Islet of Langerhans (tissue), 1 donor: ENCODE results near the gene BACH1.
"Not testable (repeated sequence)": the region's sequence is repeated elsewhere in the genome, so short reads cannot be mapped to it uniquely, and the experiment has no call there.

Experiments
- FAIRE-seq: peaks from one replicate; lab custom pipeline; 2011; peaks lifted over from hg19 to GRCh38; lab: Jason Lieb, UNC

The BACH1 gene

DNA sequence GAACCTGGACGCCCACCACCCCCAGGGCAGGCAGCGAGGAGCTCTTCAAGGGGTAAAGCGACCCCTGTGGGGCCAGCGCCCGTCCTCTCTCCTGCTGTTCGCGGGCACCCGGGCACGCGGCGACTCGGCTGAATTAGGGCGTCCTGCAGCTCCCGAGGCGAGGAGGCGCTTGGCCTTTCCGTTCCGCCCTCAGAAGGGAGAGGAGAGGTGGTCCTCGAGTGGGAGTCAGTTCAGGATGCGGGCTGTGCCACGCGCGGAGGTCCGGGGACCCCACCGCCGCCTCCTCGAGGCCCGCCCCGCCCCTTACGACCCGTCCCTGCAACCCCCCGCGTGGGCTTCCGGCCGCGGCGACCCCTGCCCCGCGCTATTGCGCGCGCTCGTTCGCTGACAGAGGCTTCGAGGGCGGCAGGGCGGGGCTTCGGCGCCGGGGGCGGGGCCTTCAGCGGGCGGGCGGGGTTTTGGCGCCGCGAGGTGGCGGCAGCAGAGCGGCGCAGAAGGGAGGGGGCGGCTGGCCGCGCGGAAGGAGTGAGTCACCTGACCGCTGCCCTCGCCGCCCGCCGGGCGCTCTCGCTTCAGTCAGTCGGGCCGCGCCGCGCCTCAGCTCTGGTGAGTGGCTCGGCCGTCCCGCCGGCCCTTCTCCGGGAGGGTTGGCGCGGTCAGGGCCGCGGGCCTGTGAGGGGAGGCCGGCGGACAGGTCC lies at the start of gene BACH1:
TSS of gene BACH1 (plus strand) at position 575 of the 698 bp plus-strand sequence. CDS start 22,359 bp downstream, outside the sequence.
- FAIRE-seq, result no peak

- not testable (repeated sequence) for FAIRE-seq
Measured at GRCh38 chr21:29249289-29249688, 49.4 kb upstream of the BACH1 start.

DNA sequence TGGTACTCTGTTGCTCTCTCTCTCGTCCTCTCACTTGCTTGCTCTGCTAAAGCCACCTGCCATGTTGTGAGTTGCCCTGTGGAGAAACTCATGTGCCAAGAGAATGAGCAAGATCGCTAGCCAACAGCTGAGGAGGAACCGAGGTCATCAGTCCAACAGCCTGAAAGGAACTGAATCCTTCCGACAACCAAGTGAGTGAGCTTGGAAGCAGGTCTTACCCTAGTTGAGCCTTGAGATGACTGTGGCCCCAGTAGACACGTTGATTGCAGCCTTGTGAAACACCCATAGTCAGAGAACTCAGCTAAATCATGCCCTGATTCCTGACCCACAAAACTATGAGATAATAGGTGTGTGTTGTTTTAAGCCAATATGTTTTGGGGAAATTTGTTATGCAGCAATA lies 48.1 kb upstream of the BACH1 start:
- FAIRE-seq, result no peak

DNA sequence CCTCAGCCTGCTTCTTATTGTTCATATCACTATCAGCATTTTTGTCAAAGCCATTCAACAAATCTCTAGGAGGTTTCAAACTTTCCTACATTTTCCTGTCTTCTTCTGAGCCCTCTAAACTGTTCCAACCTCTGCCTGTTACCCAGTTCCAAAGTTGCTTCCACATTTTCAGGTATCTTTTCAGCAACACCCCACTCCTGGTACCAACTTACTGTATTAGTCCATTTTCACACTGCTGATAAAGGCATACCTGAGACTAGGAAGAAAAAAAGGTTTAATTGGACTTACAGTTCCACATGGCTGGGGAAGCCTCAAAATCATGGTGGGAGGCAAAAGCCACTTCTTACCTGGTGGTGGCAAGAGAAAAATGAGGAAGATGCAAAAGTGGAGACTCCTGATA lies 44.9 kb upstream of the BACH1 start:
- not testable (repeated sequence) for FAIRE-seq

GRCh38 chr21:29254550-29254949 lies 44.2 kb upstream of the BACH1 start:
- no peak for FAIRE-seq

DNA sequence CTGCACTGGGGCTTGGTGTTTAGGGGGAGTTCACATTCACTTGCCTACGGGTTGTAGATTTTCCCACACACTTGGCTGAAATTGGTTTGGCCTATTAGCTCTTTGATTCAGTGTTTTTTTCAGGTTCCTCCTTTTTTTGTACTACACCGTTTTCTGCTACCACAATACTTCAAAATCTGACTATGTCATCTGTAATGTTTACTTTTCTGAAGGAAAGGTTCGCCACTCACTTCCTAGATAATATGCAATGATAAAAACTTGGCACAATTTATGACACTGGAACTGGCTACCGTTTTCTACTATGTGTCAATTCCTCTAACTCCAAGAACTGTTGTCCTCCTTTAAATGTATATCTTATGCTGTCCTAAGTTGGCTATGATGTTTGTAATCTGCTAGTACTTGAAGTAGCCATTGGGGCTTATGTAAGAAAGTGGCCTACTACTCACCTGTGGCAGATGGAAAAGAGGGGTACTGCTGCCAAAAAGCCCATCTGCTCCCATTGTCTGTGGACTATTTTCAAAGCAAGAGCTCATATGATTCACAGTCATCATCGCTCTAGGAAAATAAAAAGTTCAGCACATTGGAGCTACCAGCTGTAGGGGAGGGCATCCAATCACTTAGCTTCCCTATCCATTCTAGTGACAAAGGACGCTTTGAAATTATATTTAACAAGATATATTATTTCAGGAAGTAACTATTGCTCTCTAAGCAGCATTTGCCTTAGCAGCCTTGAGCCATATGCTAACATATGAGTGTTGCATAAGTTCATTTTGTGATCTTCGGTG lies 42.4 kb upstream of the BACH1 start:
- FAIRE-seq, result no peak

DNA sequence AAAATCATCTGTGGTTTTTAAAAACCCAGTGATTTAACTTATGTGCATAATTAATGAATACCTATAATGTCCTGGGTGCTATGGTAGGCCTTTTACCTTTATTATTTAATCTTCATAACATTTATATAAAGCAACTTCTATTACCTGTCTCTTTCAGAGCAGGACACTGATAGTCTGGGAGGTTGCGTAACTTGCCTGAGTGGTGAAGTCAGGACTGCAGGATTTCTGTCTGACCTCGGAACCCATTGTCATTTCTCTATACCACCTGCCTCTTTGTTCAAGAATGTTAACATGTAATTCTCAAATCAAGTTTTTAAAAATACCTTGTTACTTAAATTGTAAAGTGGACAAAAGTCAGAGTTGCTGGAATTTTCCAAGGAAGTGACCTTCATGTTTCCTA lies 41.0 kb upstream of the BACH1 start:
- FAIRE-seq, result no peak

GRCh38 chr21:29258626-29259338 lies 39.9 kb upstream of the BACH1 start:
- no peak for FAIRE-seq

DNA sequence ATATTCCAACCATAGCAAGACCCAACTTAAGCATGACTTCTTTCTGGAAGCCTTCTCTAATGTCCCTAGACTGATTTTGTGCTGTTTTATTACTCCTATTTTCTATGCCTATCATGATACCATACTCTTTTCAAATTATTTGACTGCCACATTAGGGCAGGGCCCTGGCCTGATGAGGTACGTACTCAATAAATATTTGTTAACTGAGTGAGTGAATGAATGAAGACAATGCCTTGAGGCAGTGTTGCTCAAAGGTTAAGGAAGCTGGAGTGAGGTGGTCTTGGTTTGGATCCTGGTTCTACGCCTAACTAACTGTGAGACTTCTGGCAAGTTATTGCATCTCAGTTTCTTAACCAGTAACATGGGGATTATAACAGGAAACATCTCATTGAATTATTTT lies 38.3 kb upstream of the BACH1 start:
- no peak for FAIRE-seq

DNA sequence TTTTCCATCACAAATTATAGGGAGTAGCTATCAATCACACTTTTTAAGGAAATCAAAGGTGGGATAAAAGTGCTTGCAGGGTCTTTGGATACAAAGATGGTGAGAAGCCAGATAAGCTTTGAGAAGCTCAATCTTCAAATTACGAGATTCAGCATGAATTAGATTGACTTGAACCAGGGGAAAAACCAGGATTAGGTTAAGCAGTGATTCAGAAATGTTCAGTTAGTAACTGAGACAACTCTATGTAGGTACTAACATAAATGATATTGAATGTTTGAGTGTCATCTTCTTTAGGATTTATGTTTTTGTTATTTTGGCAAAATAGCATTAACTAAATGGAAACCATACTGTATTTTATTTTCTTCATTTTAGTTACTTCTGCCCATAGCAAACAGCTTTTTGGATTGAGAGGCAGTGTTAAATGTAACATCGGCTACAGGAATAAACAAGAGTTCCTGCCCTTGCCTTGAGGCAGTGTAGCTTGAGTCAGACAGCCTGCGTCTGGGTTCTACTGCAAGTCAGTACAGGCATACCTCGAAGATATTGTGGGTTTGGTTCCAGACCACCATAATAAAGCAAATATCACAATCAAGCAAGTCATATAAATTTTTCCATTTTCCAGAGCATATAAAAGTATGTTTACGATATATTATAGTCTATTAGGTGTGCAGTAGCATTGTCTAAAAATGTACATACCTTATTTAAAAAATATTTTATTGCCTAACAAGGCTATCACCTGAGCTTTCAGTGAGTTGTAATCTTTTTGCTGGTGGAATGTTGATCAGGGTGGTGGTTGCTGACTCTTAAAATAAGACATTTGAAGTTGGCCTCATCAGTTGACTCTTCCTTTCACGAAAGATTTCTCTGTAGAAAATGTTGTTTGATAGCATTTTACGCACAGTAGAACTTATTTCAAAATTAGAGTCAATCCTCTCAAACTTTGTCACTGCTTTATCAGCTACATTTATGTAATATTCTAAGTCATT lies 36.9 kb upstream of the BACH1 start:
- no peak for FAIRE-seq

DNA sequence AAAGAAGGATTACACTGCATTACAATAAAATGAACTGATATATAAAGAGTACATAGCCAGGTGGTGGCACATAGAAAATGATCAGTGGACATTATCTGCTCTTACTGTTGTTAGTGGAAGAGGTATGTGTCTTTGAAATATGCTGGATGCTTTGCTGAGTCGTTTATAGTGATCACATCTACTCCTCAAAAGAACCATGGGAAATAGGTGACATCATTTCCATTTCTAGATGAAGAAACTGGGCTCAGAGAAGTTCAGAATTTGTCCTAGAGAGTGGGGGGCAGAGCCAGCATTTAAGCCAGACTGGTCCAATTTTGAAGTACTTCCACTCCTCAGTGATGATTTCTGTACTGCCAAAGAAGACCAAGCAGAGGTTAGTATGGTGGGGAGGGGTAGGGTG lies 34.0 kb upstream of the BACH1 start:
- FAIRE-seq, result no peak

DNA sequence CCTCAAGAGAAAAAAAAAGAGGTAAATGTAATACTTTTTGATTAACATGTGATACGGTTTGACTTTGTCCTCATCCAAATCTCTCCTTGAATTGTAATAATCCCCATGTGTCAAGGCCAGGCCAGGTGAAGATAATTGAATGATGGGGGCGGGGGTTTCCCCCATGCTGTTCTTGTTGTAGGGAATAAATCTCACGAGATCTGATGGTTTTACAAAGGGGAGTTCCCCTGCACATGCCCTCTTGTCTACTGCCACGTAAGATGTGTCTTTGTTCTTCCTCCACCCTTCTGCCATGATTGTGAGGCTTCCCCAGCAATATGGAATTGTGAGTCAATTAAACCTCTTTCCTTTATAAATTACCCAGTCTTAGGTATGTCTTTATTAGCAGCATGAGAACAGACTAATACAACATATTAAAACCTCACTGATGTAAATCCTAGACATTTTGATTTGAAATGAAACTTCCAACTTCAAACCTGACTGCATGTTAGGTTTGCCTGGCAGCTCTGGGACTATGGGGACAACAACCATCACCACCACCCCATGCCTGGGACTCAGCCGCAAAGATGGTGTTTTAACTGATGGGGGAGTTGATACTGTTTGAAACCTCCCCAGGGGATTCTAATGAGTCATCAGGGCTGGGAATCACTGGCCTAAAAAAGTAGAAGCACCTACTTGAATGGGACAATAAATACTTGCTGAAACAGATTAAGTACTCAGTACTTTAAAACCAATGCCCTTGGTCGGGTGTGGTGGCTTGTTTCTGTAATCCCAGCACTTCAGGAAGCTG lies 32.8 kb upstream of the BACH1 start:
- no peak for FAIRE-seq

DNA sequence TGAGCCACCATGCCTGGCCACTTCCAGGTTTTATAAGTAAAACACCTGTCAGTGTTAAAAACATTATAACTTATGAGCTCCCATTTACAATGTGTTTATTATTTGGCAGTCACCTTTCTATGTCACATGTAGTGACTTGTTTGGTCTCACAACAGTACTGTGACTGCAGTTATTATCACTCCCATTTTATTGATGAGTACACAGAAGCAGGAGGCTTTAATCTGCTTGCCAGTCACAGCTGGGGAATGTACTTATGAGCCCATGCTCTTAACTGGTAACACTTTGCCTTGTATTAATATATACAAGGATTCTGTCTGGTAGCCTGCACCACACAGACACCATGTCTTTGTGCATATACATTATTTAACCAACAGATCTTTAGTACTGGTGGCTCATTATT lies 31.1 kb upstream of the BACH1 start:
- no peak for FAIRE-seq

- FAIRE-seq, result no peak
Measured at GRCh38 chr21:29271927-29272333, 26.8 kb upstream of the BACH1 start.

GRCh38 chr21:29277442-29277841 lies 21.3 kb upstream of the BACH1 start:
- FAIRE-seq, result no peak

DNA sequence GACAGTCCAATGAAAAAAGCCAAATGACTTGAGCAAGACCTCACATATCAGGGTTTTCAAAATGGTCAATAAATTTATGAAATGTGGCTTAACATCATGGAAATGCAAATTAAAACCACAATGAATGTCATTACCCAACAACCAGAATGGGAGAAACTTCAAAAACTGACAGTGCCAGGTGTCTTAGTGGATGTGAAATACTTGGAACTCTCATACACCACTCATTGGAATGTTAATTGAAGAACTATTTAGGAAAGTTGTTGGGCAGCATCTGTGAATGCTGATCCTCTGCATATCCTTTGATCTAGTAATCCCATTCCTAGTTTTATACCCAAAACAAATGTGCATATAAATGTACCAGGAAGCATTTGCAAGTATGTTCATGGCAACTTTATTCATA lies 19.2 kb upstream of the BACH1 start:
- no peak for FAIRE-seq

DNA sequence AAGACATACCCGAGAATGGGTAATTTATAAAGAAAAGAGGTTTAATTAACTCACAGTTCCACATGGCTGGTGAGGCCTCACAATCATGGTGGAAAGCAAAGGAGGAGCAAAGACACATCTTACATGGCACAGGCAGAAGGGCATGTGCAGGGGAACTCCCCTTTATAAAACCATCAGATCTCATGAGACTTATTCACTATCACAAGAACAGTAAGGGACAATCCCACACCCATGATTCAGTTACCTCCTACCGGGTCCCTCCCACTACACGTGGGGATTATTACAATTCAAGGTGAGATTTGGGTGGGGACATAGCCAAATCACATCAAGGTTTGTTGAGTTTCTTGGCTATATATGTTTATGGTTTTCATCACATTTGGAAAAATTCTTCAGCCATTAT lies 16.9 kb upstream of the BACH1 start:
- not testable (repeated sequence) for FAIRE-seq

DNA sequence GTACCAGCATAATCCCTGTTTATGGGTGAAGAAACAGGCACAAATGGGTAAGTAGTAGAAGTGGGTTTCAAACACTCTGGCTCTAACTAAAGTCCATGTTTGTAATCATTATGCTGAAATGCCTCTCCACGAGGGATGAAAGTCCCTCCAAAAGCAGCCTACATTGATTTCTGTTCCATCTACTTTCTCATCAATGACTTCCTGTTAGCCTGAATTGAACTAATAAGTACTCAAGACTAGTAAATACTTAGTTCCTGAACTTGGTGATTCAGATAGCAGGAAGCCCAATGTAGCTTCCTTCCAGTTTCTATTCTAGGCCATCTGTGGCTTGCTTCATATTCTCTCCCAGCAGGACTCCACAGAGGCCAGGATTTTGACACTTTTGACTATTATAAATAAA lies 11.3 kb upstream of the BACH1 start:
- no peak for FAIRE-seq

GRCh38 chr21:29288239-29288638 lies 10.5 kb upstream of the BACH1 start:
- FAIRE-seq, result no peak

DNA sequence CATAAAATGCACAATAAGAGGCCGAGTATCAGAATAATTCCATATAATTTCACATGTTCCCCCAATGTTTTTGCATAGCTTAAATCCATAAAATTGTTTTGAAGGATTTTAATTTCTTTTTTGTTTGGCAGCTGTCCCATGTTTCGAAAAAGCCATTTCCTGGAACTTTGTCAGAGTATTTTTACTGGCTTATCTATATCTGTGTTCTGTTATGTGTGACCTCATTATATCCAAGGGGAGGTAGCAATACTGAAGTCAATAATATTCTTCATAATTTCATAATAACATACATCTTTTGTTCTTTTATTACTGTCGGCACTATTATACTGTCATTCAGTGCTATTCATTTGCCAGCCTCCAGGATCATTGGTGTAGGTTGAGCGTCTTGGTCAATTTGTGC lies 9.4 kb upstream of the BACH1 start:
- FAIRE-seq, result no peak

- FAIRE-seq, result no peak
Measured at GRCh38 chr21:29290240-29290639, 8.5 kb upstream of the BACH1 start.
